ENCODE results near the gene CPNE4. TPM values are rescaled to one million over a fixed set of nuclear protein-coding genes. Genes with fewer than 3 reads are reported as not detected.

The CPNE4 gene
- total RNA-seq, 2 donors from 2014 or later: 0.16 TPM; not detected in 1

- Histone ChIP-seq H3K36me3 (no peaks in the 10 kb centered on the region), H3K27me3 (no peaks in the 10 kb centered on the region), H3K4me3 (peak overlapping the region; percentile 97), H3K4me1 (peaks cover 4% of the 10 kb centered on the region), H3K9ac (ENCODE audit: low read depth in 2 of 2, low read length in 2 of 2) (no peak overlapping the region), H3K9me3 (no peaks in the 10 kb centered on the region), H3K27ac (peak overlapping the region; percentile 63)
- intact Hi-C loops (cut with DNase I): loop anchor here (5.0 kb wide), 1 partner anchor 116 kb away; no protein-coding TSS in a partner anchor
- TF ChIP-seq CTCF (IDR thresholded peaks at IDR 0.05): no peak
- DNase-seq: no peak
Measured at GRCh38 chr3:131503320-131503635, 531.5 kb downstream of the CPNE4 start.

GRCh38 chr3:131502530-131503319 is 532.1 kb downstream of the CPNE4 start, which contains the start of gene MRPL3:
MRPL3 (minus strand) TSS chr3:131502971; CDS start chr3:131502821, 150 bp downstream.
- Histone ChIP-seq H3K4me1 (peaks cover 4% of the 10 kb centered on the region), H3K27ac (peak within 1 kb of the TSS; percentile 63), H3K9ac (ENCODE audit: low read depth in 2 of 2, low read length in 2 of 2) (peak within 1 kb of the TSS; percentile 79 to 90), H3K9me3 (no peaks in the 10 kb centered on the region), H3K27me3 (no peaks in the 10 kb centered on the region), H3K4me3 (peak within 1 kb of the TSS; percentile 97), H3K36me3 (no peaks in the 10 kb centered on the region)
- intact Hi-C loops (cut with DNase I): loop anchor here (5.0 kb wide), 1 partner anchor 115 kb away; no protein-coding TSS in a partner anchor
- no peak for TF ChIP-seq CTCF (IDR thresholded peaks at IDR 0.05)
- DNase-seq: peak; percentile 87

- DNase-seq: no peak
- H3K9me3 ChIP-seq: no peaks in the 10 kb centered on the region
- H3K9ac ChIP-seq (ENCODE audit: low read depth in 2 of 2, low read length in 2 of 2): peak overlapping the region; percentile 79 to 90
- H3K27me3 ChIP-seq: no peaks in the 10 kb centered on the region
- peaks cover 6% of the 10 kb centered on the region for H3K36me3 ChIP-seq
- H3K27ac ChIP-seq: peak overlapping the region; percentile 63
- intact Hi-C loops (cut with DNase I): loop anchor here (5.0 kb wide), 1 partner anchor 115 kb away; no protein-coding TSS in a partner anchor
- no peak for TF ChIP-seq CTCF (IDR thresholded peaks at IDR 0.05)
- H3K4me3 ChIP-seq: peak overlapping the region; percentile 97
- peaks cover 4% of the 10 kb centered on the region for H3K4me1 ChIP-seq
Measured at GRCh38 chr3:131501949-131502348, 532.9 kb downstream of the CPNE4 start.

GRCh38 chr3:131494706-131495105 is 540.1 kb downstream of the CPNE4 start:
- intact Hi-C loops (cut with DNase I): no loop called here
- no peaks in the 10 kb centered on the region for H3K9me3 ChIP-seq
- no peak for TF ChIP-seq CTCF (IDR thresholded peaks at IDR 0.05)

GRCh38 chr3:131491775-131492174 is 543.0 kb downstream of the CPNE4 start:
- TF ChIP-seq CTCF (IDR thresholded peaks at IDR 0.05): no peak
- Histone ChIP-seq H3K9me3 (no peaks in the 10 kb centered on the region), H3K27ac (no peak overlapping the region), H3K4me1 (no peaks in the 10 kb centered on the region), H3K9ac (ENCODE audit: low read depth in 2 of 2, low read length in 2 of 2) (no peak overlapping the region), H3K4me3 (no peak overlapping the region), H3K36me3 (peaks cover 5% of the 10 kb centered on the region), H3K27me3 (no peaks in the 10 kb centered on the region)
- DNase-seq: no peak
- intact Hi-C loops (cut with DNase I): no loop called here

More at GRCh38 chr3:131494706-131495105, 540.1 kb downstream of the CPNE4 start:
- H3K36me3 ChIP-seq: peaks cover 13% of the 10 kb centered on the region
- H3K27ac ChIP-seq: no peak overlapping the region
- no peaks in the 10 kb centered on the region for H3K4me1 ChIP-seq
- H3K4me3 ChIP-seq: no peak overlapping the region
- DNase-seq: no peak
- no peaks in the 10 kb centered on the region for H3K27me3 ChIP-seq
- no peak overlapping the region for H3K9ac ChIP-seq (ENCODE audit: low read depth in 2 of 2, low read length in 2 of 2)
